HFFc6 (cell line): ENCODE data around the gene AGAP3. TPM values are rescaled to one million over a fixed set of nuclear protein-coding genes. Genes with fewer than 3 reads are reported as not detected.

Experiments
- DNase-seq: peaks from one replicate; pipeline ENCODE4 v3.0.0-alpha.2; 2018
- H3K27ac Mint-ChIP-seq: 2 replicates; pipeline ENCODE4 v1.8.0; 2020; ENCODE audit warnings: mild to moderate bottlenecking, mixed read lengths
- H3K27me3 Mint-ChIP-seq: 2 replicates; pipeline ENCODE4 v1.8.0; 2021; ENCODE audit warnings: mild to moderate bottlenecking, moderate library complexity, mixed read lengths; ENCODE audit not compliant: insufficient read depth
- H3K36me3 Mint-ChIP-seq: 2 replicates; pipeline ENCODE4 v1.8.0; 2021; ENCODE audit warnings: low read depth, mixed read lengths
- H3K4me1 Mint-ChIP-seq: 2 replicates; pipeline ENCODE4 v1.8.0; 2020; ENCODE audit warnings: low read depth, mixed read lengths
- H3K4me3 Mint-ChIP-seq: 2 replicates; pipeline ENCODE4 v1.8.0; 2020; ENCODE audit warnings: mild to moderate bottlenecking, moderate library complexity, mixed read lengths
- H3K9me3 Mint-ChIP-seq: 2 replicates; pipeline ENCODE4 v1.8.0; 2020; ENCODE audit warnings: mild to moderate bottlenecking, mixed read lengths
- total RNA-seq, 6 experiments: library from RNA; stranded (reverse); fragmentation: NEBNext Ultra II Directional; extraction: Animal tissue kit (Norgen Biotek cat#: 25700); gene quantifications; 2 replicates in 1 of 6; 3 replicates in 5 of 6; pipeline ENCODE4 v1.2.3, GENCODE V29; 2021
- TF ChIP-seq, protein P1 (sequence below): fragments of 200-600 bp; sonication (generic); IDR thresholded peaks from 2 replicates; pipeline ENCODE4 v1.5.0; 2021; ENCODE audit warnings: antibody characterized with exemption, mild to moderate bottlenecking

The AGAP3 gene
- total RNA-seq, 6 experiments from 2014 or later, result 73.3 to 104 (median 82.2) TPM

DNA sequence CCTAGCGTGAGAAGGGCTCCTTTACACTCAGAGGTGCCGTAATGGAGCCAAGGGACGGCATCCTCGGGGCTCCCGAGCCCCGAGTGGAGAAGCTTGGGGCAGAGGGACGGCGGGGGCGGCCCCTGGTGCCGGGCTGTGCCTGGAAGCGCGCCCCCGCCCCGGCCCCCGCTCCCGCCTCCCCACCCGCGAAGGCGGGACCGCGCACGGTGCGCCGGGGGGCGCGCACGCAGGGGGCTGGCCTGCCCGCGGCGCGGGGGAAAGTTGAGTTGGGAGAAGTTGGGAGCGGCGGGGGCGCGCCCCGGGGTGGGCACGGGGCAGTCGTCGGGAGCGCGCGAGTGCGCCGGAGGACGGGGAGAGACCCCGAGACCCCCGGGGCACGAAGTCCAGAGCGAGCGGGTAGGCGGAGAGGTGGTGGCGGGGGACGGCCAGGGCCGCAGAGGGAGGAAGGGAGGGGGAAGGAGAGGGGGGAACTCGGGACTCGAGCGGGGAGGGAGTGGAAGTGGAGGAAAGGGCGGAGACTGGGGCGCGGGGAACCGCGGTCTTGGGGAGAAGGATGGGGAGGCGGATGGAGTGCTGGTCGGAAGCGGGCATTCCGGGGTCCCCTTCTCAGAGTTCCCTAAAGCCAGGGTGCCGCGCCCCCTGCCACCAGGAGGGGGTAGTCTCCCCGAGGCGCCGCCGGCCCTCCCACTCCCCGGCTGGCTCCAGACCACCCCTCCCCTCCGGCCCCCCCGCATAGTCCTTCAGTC lies 26.7 kb upstream of the AGAP3 start, which contains the start of gene SLC4A2:
Gene SLC4A2, plus strand, starts transcription at position 223 of the 746 bp plus-strand sequence. CDS start 2,399 bp downstream, outside the sequence.
- Mint-ChIP-seq H3K4me1 (peaks cover 54% of the 10 kb centered on the region), H3K27ac (peak within 1 kb of the TSS; percentile 95), H3K9me3 (no peaks in the 10 kb centered on the region), H3K4me3 (peak within 1 kb of the TSS; percentile 97), H3K27me3 (no peaks in the 10 kb centered on the region; the same call in 1 of the 2 replicates), H3K36me3 (no peaks in the 10 kb centered on the region)
- peak; percentile 61 for DNase-seq
- TF ChIP-seq, protein P1, sequence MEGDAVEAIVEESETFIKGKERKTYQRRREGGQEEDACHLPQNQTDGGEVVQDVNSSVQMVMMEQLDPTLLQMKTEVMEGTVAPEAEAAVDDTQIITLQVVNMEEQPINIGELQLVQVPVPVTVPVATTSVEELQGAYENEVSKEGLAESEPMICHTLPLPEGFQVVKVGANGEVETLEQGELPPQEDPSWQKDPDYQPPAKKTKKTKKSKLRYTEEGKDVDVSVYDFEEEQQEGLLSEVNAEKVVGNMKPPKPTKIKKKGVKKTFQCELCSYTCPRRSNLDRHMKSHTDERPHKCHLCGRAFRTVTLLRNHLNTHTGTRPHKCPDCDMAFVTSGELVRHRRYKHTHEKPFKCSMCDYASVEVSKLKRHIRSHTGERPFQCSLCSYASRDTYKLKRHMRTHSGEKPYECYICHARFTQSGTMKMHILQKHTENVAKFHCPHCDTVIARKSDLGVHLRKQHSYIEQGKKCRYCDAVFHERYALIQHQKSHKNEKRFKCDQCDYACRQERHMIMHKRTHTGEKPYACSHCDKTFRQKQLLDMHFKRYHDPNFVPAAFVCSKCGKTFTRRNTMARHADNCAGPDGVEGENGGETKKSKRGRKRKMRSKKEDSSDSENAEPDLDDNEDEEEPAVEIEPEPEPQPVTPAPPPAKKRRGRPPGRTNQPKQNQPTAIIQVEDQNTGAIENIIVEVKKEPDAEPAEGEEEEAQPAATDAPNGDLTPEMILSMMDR, result peak; percentile 80

DNA sequence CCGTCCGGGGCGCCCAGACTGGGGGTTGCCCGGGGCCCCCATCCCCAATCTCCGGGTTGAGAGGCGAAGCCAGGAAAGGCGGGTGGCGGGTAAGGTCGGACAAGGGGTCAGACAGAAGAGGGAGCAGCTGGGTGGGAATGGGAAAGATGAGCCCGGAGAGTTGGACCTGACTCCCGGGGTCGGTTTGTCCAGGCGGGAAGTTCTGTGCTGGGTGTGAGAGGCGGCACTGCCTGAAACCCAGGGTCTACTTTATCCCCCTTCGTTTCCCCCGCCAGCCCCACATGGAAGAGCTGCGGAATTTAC lies 26.2 kb upstream of the AGAP3 start:
- Mint-ChIP-seq H3K9me3 (no peaks in the 10 kb centered on the region), H3K27ac (peak overlapping the region; percentile 70), H3K4me1 (peaks cover 54% of the 10 kb centered on the region), H3K36me3 (no peaks in the 10 kb centered on the region), H3K27me3 (no peaks in the 10 kb centered on the region; the same call in 1 of the 2 replicates), H3K4me3 (peak overlapping the region; percentile 97)
- TF ChIP-seq, protein P1, result peak; percentile 34
- no peak for DNase-seq

DNA sequence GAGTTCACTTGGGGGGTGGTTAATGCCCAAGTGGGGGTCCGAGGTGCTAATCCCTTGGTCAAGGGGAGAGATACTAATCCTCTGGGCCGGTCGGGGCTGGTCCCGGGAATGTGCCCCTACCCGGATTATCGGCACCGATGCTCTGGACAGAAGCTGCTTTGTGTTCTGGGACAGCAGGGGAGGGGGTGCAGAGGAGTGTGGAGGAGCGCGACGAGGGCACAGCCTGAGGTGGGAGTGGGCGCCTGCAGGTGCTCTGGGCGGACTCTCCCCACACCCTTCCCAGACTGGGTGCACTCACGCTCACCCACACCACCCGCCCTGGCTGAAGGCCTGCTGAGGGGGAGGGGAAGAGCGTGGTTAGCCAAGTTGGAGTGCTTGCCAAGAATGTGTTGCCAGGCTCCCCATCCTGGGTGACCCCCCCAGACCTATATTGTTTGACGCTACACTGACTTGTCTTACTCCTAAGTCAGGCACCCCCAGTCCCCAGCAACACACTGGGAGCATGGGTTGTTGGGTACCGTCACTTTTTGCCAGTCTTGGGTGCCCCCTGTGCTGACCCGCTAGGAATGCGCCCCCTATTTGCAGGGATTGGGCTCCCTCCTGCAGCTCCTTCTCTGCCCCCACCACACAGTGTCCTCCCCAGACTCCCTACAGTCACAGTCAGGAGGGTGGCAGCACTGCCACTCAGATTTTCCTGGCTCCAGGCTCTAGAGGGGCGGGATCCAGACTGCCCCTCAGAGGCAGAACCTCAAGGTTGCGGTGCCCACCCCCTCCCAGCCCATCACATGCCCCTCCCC lies 25.7 kb upstream of the AGAP3 start:
- TF ChIP-seq, protein P1, result peak; percentile 58
- Mint-ChIP-seq H3K4me1 (peaks cover 54% of the 10 kb centered on the region), H3K27ac (peak overlapping the region; percentile 70), H3K9me3 (no peaks in the 10 kb centered on the region), H3K36me3 (peaks cover 4% of the 10 kb centered on the region), H3K27me3 (no peaks in the 10 kb centered on the region; the same call in 1 of the 2 replicates), H3K4me3 (peak overlapping the region; percentile 97)
- no peak for DNase-seq

DNA sequence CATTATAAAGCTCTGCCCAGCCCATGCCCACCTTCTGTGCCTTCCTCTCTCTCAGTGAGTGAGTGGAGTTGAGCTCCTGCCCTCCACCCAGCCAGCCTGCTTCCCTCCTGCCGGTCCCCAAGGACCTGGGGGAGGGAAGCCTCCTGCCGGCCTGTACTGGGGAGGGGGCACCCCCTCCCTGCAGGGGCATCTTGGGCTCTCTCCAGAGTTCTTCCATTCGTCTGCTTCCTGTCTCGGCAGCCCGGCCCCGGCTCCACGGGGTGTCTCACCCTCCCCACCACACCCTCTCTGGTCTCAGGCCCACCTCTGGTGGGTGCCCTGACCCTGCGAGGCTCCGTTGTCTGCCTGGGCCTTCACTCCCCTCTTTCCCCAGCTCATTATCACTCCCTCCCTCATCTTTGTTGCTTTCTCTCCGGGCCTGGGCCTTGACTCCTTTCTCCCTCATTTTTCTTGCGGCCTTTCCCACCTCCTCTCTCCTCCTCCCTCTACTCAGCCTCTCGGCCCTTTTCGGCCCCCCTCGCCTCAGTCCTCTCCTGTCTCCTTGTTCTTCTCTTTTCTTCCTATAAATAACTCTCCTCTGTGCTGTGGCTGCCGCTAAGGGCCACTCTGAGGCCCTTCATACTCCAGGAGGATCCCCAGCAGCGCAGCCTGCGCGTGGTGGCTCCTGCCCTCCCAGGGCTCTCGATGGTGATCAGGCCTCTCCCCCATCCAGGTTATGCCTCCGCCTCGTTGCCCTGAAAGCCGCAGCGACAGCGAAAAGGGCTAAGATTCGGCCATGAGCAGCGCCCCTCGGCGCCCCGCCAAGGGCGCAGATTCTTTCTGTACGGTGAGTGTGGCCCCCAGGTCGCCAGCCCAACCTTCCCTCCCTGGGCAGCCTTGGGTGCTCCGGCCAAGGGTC lies 24.8 kb upstream of the AGAP3 start:
- Mint-ChIP-seq H3K4me1 (peaks cover 50% of the 10 kb centered on the region), H3K4me3 (peak overlapping the region; percentile 97), H3K36me3 (peaks cover 4% of the 10 kb centered on the region), H3K9me3 (no peaks in the 10 kb centered on the region), H3K27ac (peak overlapping the region; percentile 70), H3K27me3 (no peaks in the 10 kb centered on the region; the same call in 1 of the 2 replicates)
- no peak for DNase-seq
- TF ChIP-seq, protein P1, result no peak

DNA sequence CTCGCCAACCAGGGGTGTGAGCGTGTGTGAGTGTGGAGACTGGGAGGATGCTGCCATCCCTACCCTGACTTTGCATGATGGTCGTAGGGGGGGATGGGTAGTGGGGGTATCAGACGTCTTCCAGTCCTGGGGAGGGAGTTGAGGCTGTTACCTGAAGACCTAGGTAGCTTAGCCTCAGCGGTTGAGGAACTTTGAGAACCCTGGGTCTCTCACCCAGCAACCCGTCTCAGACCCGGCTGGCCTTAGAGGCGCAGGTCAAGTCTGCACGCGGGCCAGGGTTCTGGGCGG lies 24.2 kb upstream of the AGAP3 start:
- H3K4me1 Mint-ChIP-seq, result peaks cover 44% of the 10 kb centered on the region
- H3K9me3 Mint-ChIP-seq, result no peaks in the 10 kb centered on the region
- no peaks in the 10 kb centered on the region; the same call in 1 of the 2 replicates for H3K27me3 Mint-ChIP-seq
- peak overlapping the region; percentile 97 for H3K4me3 Mint-ChIP-seq
- no peak overlapping the region for H3K27ac Mint-ChIP-seq
- TF ChIP-seq, protein P1, result no peak
- H3K36me3 Mint-ChIP-seq, result peaks cover 4% of the 10 kb centered on the region
- no peak for DNase-seq
